ENCODE measurements around the gene EIF4A2. TPM values are rescaled to one million over a fixed set of nuclear protein-coding genes. Genes with fewer than 3 reads are reported as not detected.

The EIF4A2 gene
- total and polyA plus RNA-seq, 9 of the 15 experiments (the other 6 are each of a cell fraction or from before 2014, with no cell fraction given): 307 to 754 (median 435) TPM

GRCh38 chr3:186826976-186827857 is 43.8 kb downstream of the EIF4A2 start (continued):
- TF ChIP-seq SMARCE1 (IDR thresholded peaks at IDR 0.05): no peak
- no peak for TF ChIP-seq SAP30 (IDR thresholded peaks at IDR 0.05; ENCODE audit: borderline replicate concordance, insufficient read depth, low read depth, low read length, poor library complexity, severe bottlenecking)
- no peak for TF ChIP-seq MCM7 (IDR thresholded peaks at IDR 0.05)
- peak; percentile 62; the same call in 1 of the 2 replicates for TF ChIP-seq CBX1 (IDR thresholded peaks at IDR 0.05; ENCODE audit: low read depth)
- no peak for TF ChIP-seq ADNP (tag; IDR thresholded peaks at IDR 0.05)
- TF ChIP-seq POLR2A (conservative IDR thresholded peaks at IDR 0.05): peak; percentile 79
- no peak for TF ChIP-seq PHTF2 (CRISPR knock-in tag; IDR thresholded peaks at IDR 0.05)
- TF ChIP-seq PYGO2 (tag; IDR thresholded peaks at IDR 0.05): no peak
- no peak for TF ChIP-seq ZNF146 (CRISPR knock-in tag; IDR thresholded peaks at IDR 0.05; ENCODE audit: unreplicated experiment)
- no peak for TF ChIP-seq HNRNPH1 (optimal IDR thresholded peaks at IDR 0.05; ENCODE audit: low read depth, low read length)
- TF ChIP-seq SLC30A9 (CRISPR knock-in tag; IDR thresholded peaks at IDR 0.05): no peak
- TF ChIP-seq MTA3 (IDR thresholded peaks at IDR 0.05; ENCODE audit: borderline replicate concordance): peak; percentile 40; the same call in 1 of the 2 replicates
- TF ChIP-seq ZNF717 (CRISPR knock-in tag; IDR thresholded peaks at IDR 0.05): no peak
- peak; percentile 86 to 98 for TF ChIP-seq E2F6 (IDR thresholded peaks at IDR 0.05; ENCODE audit: borderline replicate concordance in 1 of 2, extremely low read depth in 1 of 2, insufficient read depth in 1 of 2, insufficient read length in 1 of 2, low read depth in 1 of 2, low read length in 1 of 2, poor library complexity in 1 of 2, severe bottlenecking in 1 of 2)
- 0 out of 2 replicates have a peak, but pooled peaks have one; percentile 41 for TF ChIP-seq THAP12 (CRISPR knock-in tag; IDR thresholded peaks at IDR 0.05)
- TF ChIP-seq JUND (IDR thresholded peaks at IDR 0.05; ENCODE audit: borderline replicate concordance, low read depth, low read length): no peak
- TF ChIP-seq JUND (tag; IDR thresholded peaks at IDR 0.05; ENCODE audit: borderline replicate concordance, low read depth, low read length): no peak
- peak; percentile 53 for TF ChIP-seq VEZF1 (CRISPR knock-in tag; IDR thresholded peaks at IDR 0.05)
- no peak for TF ChIP-seq ATF4 (CRISPR knock-in tag; IDR thresholded peaks at IDR 0.05)
- peak; percentile 100 for TF ChIP-seq NFATC3 (IDR thresholded peaks at IDR 0.05)
- no peak for TF ChIP-seq CREB5 (CRISPR knock-in tag; IDR thresholded peaks at IDR 0.05)

Data from K562 (cell line).